Esophagus muscularis mucosa (tissue), 4 donors: ENCODE data around the gene SELENOM.

Experiments used
- EP300 ChIP-seq: sonication (generic); formaldehyde crosslinking; IDR thresholded peaks from one replicate; pipeline ENCODE4 v1.6.1; 2017; ENCODE audit warnings: antibody characterized with exemption
- POLR2A ChIP-seq: fragments of 450-650 bp; IDR thresholded peaks from one replicate; pipeline ENCODE4 v1.6.1; 2017; ENCODE audit warnings: antibody characterized with exemption, moderate library complexity, mild to moderate bottlenecking, low read depth
- POLR2AphosphoS5 ChIP-seq, 2 donors: sonication (generic); formaldehyde crosslinking; IDR thresholded peaks; one replicate each; pipeline ENCODE4 v1.6.1; 2017; ENCODE audit warnings: antibody characterized with exemption in 2 of 2
- TF ChIP-seq, protein P1 (sequence below), 3 experiments: fragments of 200-600 bp in 2 of 3; fragments of 450-650 bp in 1 of 3; sonication (generic) in 2 of 3; IDR thresholded peaks; one replicate each; pipeline ENCODE4 v1.5.1; 2017 to 2019; ENCODE audit warnings: antibody characterized with exemption in 3 of 3, mild to moderate bottlenecking in 2 of 3, moderate library complexity in 1 of 3

DNA sequence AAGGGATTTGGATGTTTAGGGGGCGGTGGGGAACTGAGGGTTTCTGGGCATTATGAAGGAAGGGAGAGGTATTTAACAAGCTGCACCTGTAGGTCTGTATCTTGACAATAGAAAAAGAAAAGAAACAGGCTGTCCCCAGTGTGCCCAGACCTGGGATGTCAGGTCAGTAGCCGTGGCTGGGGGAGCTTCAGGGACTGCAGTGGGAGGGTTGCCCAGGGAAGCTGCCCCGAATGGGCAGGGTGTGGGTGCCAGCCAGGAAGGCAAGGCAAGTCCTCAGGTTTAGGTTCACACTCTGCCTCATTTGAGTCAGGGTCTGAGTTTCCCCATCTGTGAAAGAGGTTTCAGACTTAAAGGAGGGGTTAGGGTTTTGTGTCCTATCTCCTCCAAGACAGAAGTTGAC, 16.9 kb upstream of the SELENOM start:
- TF ChIP-seq, protein P1, sequence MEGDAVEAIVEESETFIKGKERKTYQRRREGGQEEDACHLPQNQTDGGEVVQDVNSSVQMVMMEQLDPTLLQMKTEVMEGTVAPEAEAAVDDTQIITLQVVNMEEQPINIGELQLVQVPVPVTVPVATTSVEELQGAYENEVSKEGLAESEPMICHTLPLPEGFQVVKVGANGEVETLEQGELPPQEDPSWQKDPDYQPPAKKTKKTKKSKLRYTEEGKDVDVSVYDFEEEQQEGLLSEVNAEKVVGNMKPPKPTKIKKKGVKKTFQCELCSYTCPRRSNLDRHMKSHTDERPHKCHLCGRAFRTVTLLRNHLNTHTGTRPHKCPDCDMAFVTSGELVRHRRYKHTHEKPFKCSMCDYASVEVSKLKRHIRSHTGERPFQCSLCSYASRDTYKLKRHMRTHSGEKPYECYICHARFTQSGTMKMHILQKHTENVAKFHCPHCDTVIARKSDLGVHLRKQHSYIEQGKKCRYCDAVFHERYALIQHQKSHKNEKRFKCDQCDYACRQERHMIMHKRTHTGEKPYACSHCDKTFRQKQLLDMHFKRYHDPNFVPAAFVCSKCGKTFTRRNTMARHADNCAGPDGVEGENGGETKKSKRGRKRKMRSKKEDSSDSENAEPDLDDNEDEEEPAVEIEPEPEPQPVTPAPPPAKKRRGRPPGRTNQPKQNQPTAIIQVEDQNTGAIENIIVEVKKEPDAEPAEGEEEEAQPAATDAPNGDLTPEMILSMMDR (IDR thresholded peaks at IDR 0.05) = no peak
- TF ChIP-seq POLR2A = no peak
- TF ChIP-seq EP300 = no peak
- no peak for TF ChIP-seq POLR2AphosphoS5 (IDR thresholded peaks at IDR 0.05)
